Neural cell (in vitro differentiated cells): ENCODE data around the gene TMEM191C. TPM values are rescaled to one million over a fixed set of nuclear protein-coding genes. Genes with fewer than 3 reads are reported as not detected.
"Not testable (repeated sequence)": the region's sequence is repeated elsewhere in the genome, so short reads cannot be mapped to it uniquely, and the experiment has no call there.

ENCODE experiments used
- H2AFZ ChIP-seq: fragments of 200-600, 300-800 bp; sonication (generic), shearing (Covaris generic); 2 replicates; pipeline ENCODE4 v1.6.0; 2014; ENCODE audit warnings: low read depth, mild to moderate bottlenecking, antibody characterized with exemption, low read length, moderate library complexity
- H3F3A ChIP-seq: fragments of 200-600 bp; shearing (Covaris generic); 2 replicates; pipeline ENCODE4 v1.6.1; 2016; ENCODE audit warnings: mild to moderate bottlenecking, moderate library complexity, mixed read lengths, antibody characterized with exemption, low read length; ENCODE audit not compliant: insufficient read depth, poor library complexity, severe bottlenecking
- H3K27ac ChIP-seq: fragments of 200-600, 300-800 bp; sonication (generic), shearing (Covaris generic); 2 replicates; pipeline ENCODE4 v1.5.1; 2014; ENCODE audit warnings: mild to moderate bottlenecking, low read length, moderate library complexity
- H3K27me3 ChIP-seq: fragments of 300-800, 200-600 bp; sonication (generic), shearing (Covaris generic); 2 replicates; pipeline ENCODE4 v1.6.0; 2014; ENCODE audit warnings: mild to moderate bottlenecking, low read depth, low read length, moderate library complexity; ENCODE audit not compliant: insufficient read depth
- H3K36me3 ChIP-seq: fragments of 300-800, 200-600 bp; sonication (generic), shearing (Covaris generic); 2 replicates; pipeline ENCODE4 v1.5.1; 2014; ENCODE audit warnings: mild to moderate bottlenecking, antibody characterized with exemption, low read length, moderate library complexity; ENCODE audit not compliant: insufficient read depth
- H3K4me2 ChIP-seq: fragments of 300-800, 200-600 bp; sonication (generic), shearing (Covaris generic); 2 replicates; pipeline ENCODE4 v1.6.0; 2014; ENCODE audit warnings: mild to moderate bottlenecking, low read length
- H3K4me3 ChIP-seq: fragments of 300-800, 200-600 bp; sonication (generic), shearing (Covaris generic); 2 replicates; pipeline ENCODE4 v1.5.1; 2014; ENCODE audit warnings: mild to moderate bottlenecking, low read length, moderate library complexity
- H3K79me2 ChIP-seq: fragments of 200-600 bp; shearing (Covaris generic); replicated peaks from 2 replicates; pipeline ENCODE4 v1.6.0; 2014; ENCODE audit warnings: mild to moderate bottlenecking, low read length, moderate library complexity; ENCODE audit not compliant: insufficient read depth
- H3K9ac ChIP-seq: fragments of 300-800, 200-600 bp; sonication (generic), shearing (Covaris generic); 2 replicates; pipeline ENCODE4 v1.6.1; 2016; ENCODE audit warnings: mild to moderate bottlenecking, low read length, mixed read lengths
- H3K9me2 ChIP-seq: fragments of 200-600 bp; shearing (Covaris generic); 2 replicates; pipeline ENCODE4 v1.6.1; 2016; ENCODE audit warnings: mild to moderate bottlenecking, low read length, mixed read lengths; ENCODE audit not compliant: insufficient read depth
- H3K9me3 ChIP-seq: fragments of 200-600, 300-800 bp; sonication (generic), shearing (Covaris generic); 2 replicates; pipeline ENCODE4 v1.6.1; 2016; ENCODE audit warnings: mild to moderate bottlenecking, mixed run types, low read length, moderate library complexity, mixed read lengths
- H4K20me1 ChIP-seq: fragments of 200-600 bp; shearing (Covaris generic); 2 replicates; pipeline ENCODE4 v1.6.1; 2016; ENCODE audit warnings: mild to moderate bottlenecking, mixed run types; ENCODE audit not compliant: insufficient read depth
- polyA plus RNA-seq: library from polyadenylated mRNA; depleted of rRNA; stranded (reverse); fragments of >200 nt; gene quantifications from 2 replicates; pipeline ENCODE4 v1.2.3, GENCODE V29; 2014

Gene TMEM191C
- polyA plus RNA-seq, 1 donor from 2014 or later = 68.3 TPM

GRCh38 chr22:21490556-21490955 is 23.4 kb downstream of the TMEM191C start:
- not testable (repeated sequence) for H4K20me1 ChIP-seq, H2AFZ ChIP-seq, H3K27me3 ChIP-seq, H3K36me3 ChIP-seq, H3K4me2 ChIP-seq, H3K27ac ChIP-seq, H3K4me3 ChIP-seq, H3K9ac ChIP-seq, H3F3A ChIP-seq, H3K9me3 ChIP-seq, H3K79me2 ChIP-seq, H3K9me2 ChIP-seq

GRCh38 chr22:21492271-21492670 is 25.1 kb downstream of the TMEM191C start:
- H3K79me2 ChIP-seq, H3K9ac ChIP-seq, H3K4me2 ChIP-seq, H3F3A ChIP-seq, H3K27ac ChIP-seq, H3K9me2 ChIP-seq, H3K9me3 ChIP-seq, H4K20me1 ChIP-seq, H3K36me3 ChIP-seq, H3K27me3 ChIP-seq, H2AFZ ChIP-seq, H3K4me3 ChIP-seq: not testable (repeated sequence)

- H3K4me3 ChIP-seq, H3K27ac ChIP-seq, H4K20me1 ChIP-seq, H3K36me3 ChIP-seq, H3K79me2 ChIP-seq, H3K9me2 ChIP-seq, H3F3A ChIP-seq, H3K4me2 ChIP-seq, H3K27me3 ChIP-seq, H2AFZ ChIP-seq, H3K9ac ChIP-seq, H3K9me3 ChIP-seq: not testable (repeated sequence)
These were observed 26.9 kb downstream of the TMEM191C start for GRCh38 chr22:21493789-21494782.

GRCh38 chr22:21497984-21498383 is 30.8 kb downstream of the TMEM191C start:
- not testable (repeated sequence) for H3K79me2 ChIP-seq, H3K27me3 ChIP-seq, H3K9me3 ChIP-seq, H3K4me3 ChIP-seq, H4K20me1 ChIP-seq, H2AFZ ChIP-seq, H3K4me2 ChIP-seq, H3F3A ChIP-seq, H3K27ac ChIP-seq, H3K36me3 ChIP-seq, H3K9me2 ChIP-seq, H3K9ac ChIP-seq

- not testable (repeated sequence) for H2AFZ ChIP-seq, H3K36me3 ChIP-seq, H3K9me3 ChIP-seq, H3K79me2 ChIP-seq, H3K27me3 ChIP-seq, H3K4me2 ChIP-seq, H3K9me2 ChIP-seq, H4K20me1 ChIP-seq, H3F3A ChIP-seq, H3K4me3 ChIP-seq, H3K9ac ChIP-seq, H3K27ac ChIP-seq
These were observed 31.3 kb downstream of the TMEM191C start for GRCh38 chr22:21498489-21498888.

- H4K20me1 ChIP-seq, H3K4me3 ChIP-seq, H3K79me2 ChIP-seq, H3K27me3 ChIP-seq, H3K36me3 ChIP-seq, H2AFZ ChIP-seq, H3F3A ChIP-seq, H3K9me2 ChIP-seq, H3K27ac ChIP-seq, H3K4me2 ChIP-seq, H3K9ac ChIP-seq, H3K9me3 ChIP-seq: not testable (repeated sequence)
These were observed 32.7 kb downstream of the TMEM191C start for GRCh38 chr22:21499623-21500506.

- H3K9ac ChIP-seq, H3K36me3 ChIP-seq, H3K4me2 ChIP-seq, H3K4me3 ChIP-seq, H3K9me3 ChIP-seq, H3K9me2 ChIP-seq, H2AFZ ChIP-seq, H3K79me2 ChIP-seq, H3K27me3 ChIP-seq, H4K20me1 ChIP-seq, H3F3A ChIP-seq, H3K27ac ChIP-seq: not testable (repeated sequence)
These were observed 43.2 kb downstream of the TMEM191C start for GRCh38 chr22:21510397-21510796.
